ENCODE results near the gene TBC1D13. TPM values are rescaled to one million over a fixed set of nuclear protein-coding genes. Genes with fewer than 3 reads are reported as not detected.

Gene TBC1D13
- total and polyA plus RNA-seq, 2 donors (not counting 1 experiment from before 2014, with no cell fraction given), result 28.8 to 29.1 TPM

- Histone ChIP-seq H3K36me3 (replicated peaks in 1 of 2; ENCODE audit: control extremely low read depth in 1 of 2, control insufficient read depth in 1 of 2, extremely low read depth in 1 of 2, insufficient read depth in 2 of 2, low read length in 1 of 2) (peaks cover 0 to 34% of the 10 kb centered on the region in 2 experiments), H3K79me2 (ENCODE audit: control insufficient read depth, insufficient read depth, low read length) (no peaks in the 10 kb centered on the region)
- no peak for TF ChIP-seq EZH2 (IDR thresholded peaks at IDR 0.05; ENCODE audit: borderline replicate concordance, insufficient read depth, low read depth, low read length, poor library complexity, severe bottlenecking)
- TF ChIP-seq CTCF (IDR thresholded peaks at IDR 0.05), result no peak
Observed at GRCh38 chr9:128807827-128808226, 20.8 kb downstream of the TBC1D13 start.

GRCh38 chr9:128808543-128808942 is 21.5 kb downstream of the TBC1D13 start:
- WGBS (ENCODE audit: insufficient coverage), result 86% methylated on average over 1 of the region's 3 CpGs
- Histone ChIP-seq H3K27ac (ENCODE audit: low read length in 2 of 2) (no peak overlapping the region), H2AFZ (ENCODE audit: insufficient read depth, low read depth, low read length, poor library complexity, severe bottlenecking) (no peak overlapping the region), H3K4me3 (ENCODE audit: control extremely low read depth in 1 of 5, extremely low read depth in 1 of 5, insufficient read depth in 1 of 5, low read depth in 2 of 5, low read length in 4 of 5) (no peak overlapping the region), H3K36me3 (replicated peaks in 1 of 2; ENCODE audit: control extremely low read depth in 1 of 2, control insufficient read depth in 1 of 2, extremely low read depth in 1 of 2, insufficient read depth in 2 of 2, low read length in 1 of 2) (peaks cover 0 to 28% of the 10 kb centered on the region in 2 experiments), H3K27me3 (replicated peaks in 1 of 4; ENCODE audit: control extremely low read depth in 1 of 4, control insufficient read depth in 3 of 4, insufficient read depth in 4 of 4, low read length in 3 of 4) (no peaks in the 10 kb centered on the region), H3K9me3 (ENCODE audit: control extremely low read depth in 1 of 3, control insufficient read depth in 2 of 3, insufficient read depth in 1 of 3, low read length in 2 of 3) (no peaks in the 10 kb centered on the region), H3K9ac (ENCODE audit: low read length) (no peak overlapping the region), H3K4me2 (replicated peaks; ENCODE audit: low read depth, low read length, poor library complexity, severe bottlenecking) (no peak overlapping the region), H4K20me1 (ENCODE audit: control insufficient read depth, insufficient read depth, low read length, poor library complexity, severe bottlenecking) (no peaks in the 10 kb centered on the region), H3K79me2 (ENCODE audit: control insufficient read depth, insufficient read depth, low read length) (no peaks in the 10 kb centered on the region), H3K4me1 (ENCODE audit: control insufficient read depth in 2 of 2, insufficient read depth in 2 of 2, low read length in 2 of 2) (no peaks in the 10 kb centered on the region)
- H3K27ac Mint-ChIP-seq, result no peak overlapping the region
- no peaks in the 10 kb centered on the region for H3K9me3 Mint-ChIP-seq (ENCODE audit: insufficient read depth)
- ChIA-PET CTCF (interaction anchor here (1.1 kb wide), 2 partner anchors 120 to 163 kb away, joined by 3 read pairs; no protein-coding TSS in a partner anchor), POLR2A (interaction anchor here (0.6 kb wide), 1 partner anchor 186 kb away, joined by 14 read pairs; no protein-coding TSS in a partner anchor)
- TF ChIP-seq EZH2 (IDR thresholded peaks at IDR 0.05; ENCODE audit: borderline replicate concordance, insufficient read depth, low read depth, low read length, poor library complexity, severe bottlenecking) (no peak), CTCF (IDR thresholded peaks at IDR 0.05) (no peak)
- intact Hi-C loops (cut with micrococcal nuclease), result no loop called here
- no peak overlapping the region for H3K4me3 Mint-ChIP-seq
- no peaks in the 10 kb centered on the region for H3K27me3 Mint-ChIP-seq
- H3K4me1 Mint-ChIP-seq, result no peaks in the 10 kb centered on the region
- no peak for ATAC-seq (ENCODE audit: low read depth)
- DNase-seq, result no peak

More at GRCh38 chr9:128807827-128808226, 20.8 kb downstream of the TBC1D13 start:
- Mint-ChIP-seq H3K9me3 (ENCODE audit: insufficient read depth) (no peaks in the 10 kb centered on the region), H3K4me1 (no peaks in the 10 kb centered on the region), H3K27ac (no peak overlapping the region), H3K4me3 (no peak overlapping the region), H3K27me3 (no peaks in the 10 kb centered on the region)
- no peaks in the 10 kb centered on the region for H4K20me1 ChIP-seq (ENCODE audit: control insufficient read depth, insufficient read depth, low read length, poor library complexity, severe bottlenecking)
- H3K27ac ChIP-seq (ENCODE audit: low read length in 2 of 2), result no peak overlapping the region
- H3K4me1 ChIP-seq (ENCODE audit: control insufficient read depth in 2 of 2, insufficient read depth in 2 of 2, low read length in 2 of 2), result no peaks in the 10 kb centered on the region
- H3K27me3 ChIP-seq (replicated peaks in 1 of 4; ENCODE audit: control extremely low read depth in 1 of 4, control insufficient read depth in 3 of 4, insufficient read depth in 4 of 4, low read length in 3 of 4), result no peaks in the 10 kb centered on the region
- no peak overlapping the region for H2AFZ ChIP-seq (ENCODE audit: insufficient read depth, low read depth, low read length, poor library complexity, severe bottlenecking)
- intact Hi-C loops (cut with micrococcal nuclease), result no loop called here
- POLR2A ChIA-PET, result no interaction called here
- CTCF ChIA-PET, result interaction anchor here (1.0 to 1.1 kb wide), 2 partner anchors 10 to 120 kb away, joined by 3 to 5 read pairs; no protein-coding TSS in a partner anchor
- DNase-seq (no peak), ATAC-seq (ENCODE audit: low read depth) (no peak)
- WGBS (ENCODE audit: insufficient coverage), result 92% methylated on average over 14 of the region's 14 CpGs
- no peak overlapping the region for H3K4me2 ChIP-seq (replicated peaks; ENCODE audit: low read depth, low read length, poor library complexity, severe bottlenecking)
- H3K9ac ChIP-seq (ENCODE audit: low read length), result no peak overlapping the region
- H3K4me3 ChIP-seq (ENCODE audit: control extremely low read depth in 1 of 5, extremely low read depth in 1 of 5, insufficient read depth in 1 of 5, low read depth in 2 of 5, low read length in 4 of 5), result no peak overlapping the region
- H3K9me3 ChIP-seq (ENCODE audit: control extremely low read depth in 1 of 3, control insufficient read depth in 2 of 3, insufficient read depth in 1 of 3, low read length in 2 of 3), result no peaks in the 10 kb centered on the region

All from B cell (primary cell).